Gastroesophageal sphincter (tissue), 3 donors: Measurements from ENCODE around the gene HOMER2.
"Not testable (repeated sequence)": the region's sequence is repeated elsewhere in the genome, so short reads cannot be mapped to it uniquely, and the experiment has no call there.

ENCODE experiments used
- POLR2A ChIP-seq, 2 donors: fragments of 450-650 bp; IDR thresholded peaks; one replicate each; pipeline ENCODE4 v1.6.1; 2017; ENCODE audit warnings: antibody characterized with exemption in 2 of 2, mild to moderate bottlenecking in 2 of 2, moderate library complexity in 1 of 2
- POLR2AphosphoS5 ChIP-seq: sonication (generic); formaldehyde crosslinking; IDR thresholded peaks from one replicate; pipeline ENCODE4 v1.6.1; 2017; ENCODE audit warnings: antibody characterized with exemption
- TF ChIP-seq, protein P1 (sequence below), 4 experiments: fragments of 200-600 bp in 2 of 4; fragments of 450-650 bp in 2 of 4; sonication (generic) in 1 of 4; IDR thresholded peaks; one replicate each; pipeline ENCODE4 v1.5.1; 2017 to 2019; ENCODE audit warnings: antibody characterized with exemption in 4 of 4, mild to moderate bottlenecking in 2 of 4, moderate library complexity in 2 of 4

DNA sequence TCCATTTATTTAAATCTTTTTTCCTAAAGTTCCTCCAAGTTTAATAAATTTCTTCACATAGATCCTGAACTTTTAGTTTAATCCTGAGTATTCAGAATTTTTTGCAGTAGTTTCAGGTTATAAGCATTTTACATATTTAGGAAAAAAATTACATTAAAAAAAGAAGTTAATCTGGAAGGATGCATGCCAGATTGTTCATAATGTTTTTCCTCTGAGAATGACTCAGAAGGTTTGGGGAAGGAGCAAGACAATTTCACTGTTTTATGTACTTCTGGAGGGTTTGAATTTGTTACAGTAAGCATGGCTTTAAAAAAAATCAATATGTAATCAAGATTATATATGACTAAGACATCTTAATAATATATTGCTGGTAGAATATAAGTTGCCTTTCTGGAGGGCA, 130.7 kb downstream of the HOMER2 start:
- TF ChIP-seq, protein P1, sequence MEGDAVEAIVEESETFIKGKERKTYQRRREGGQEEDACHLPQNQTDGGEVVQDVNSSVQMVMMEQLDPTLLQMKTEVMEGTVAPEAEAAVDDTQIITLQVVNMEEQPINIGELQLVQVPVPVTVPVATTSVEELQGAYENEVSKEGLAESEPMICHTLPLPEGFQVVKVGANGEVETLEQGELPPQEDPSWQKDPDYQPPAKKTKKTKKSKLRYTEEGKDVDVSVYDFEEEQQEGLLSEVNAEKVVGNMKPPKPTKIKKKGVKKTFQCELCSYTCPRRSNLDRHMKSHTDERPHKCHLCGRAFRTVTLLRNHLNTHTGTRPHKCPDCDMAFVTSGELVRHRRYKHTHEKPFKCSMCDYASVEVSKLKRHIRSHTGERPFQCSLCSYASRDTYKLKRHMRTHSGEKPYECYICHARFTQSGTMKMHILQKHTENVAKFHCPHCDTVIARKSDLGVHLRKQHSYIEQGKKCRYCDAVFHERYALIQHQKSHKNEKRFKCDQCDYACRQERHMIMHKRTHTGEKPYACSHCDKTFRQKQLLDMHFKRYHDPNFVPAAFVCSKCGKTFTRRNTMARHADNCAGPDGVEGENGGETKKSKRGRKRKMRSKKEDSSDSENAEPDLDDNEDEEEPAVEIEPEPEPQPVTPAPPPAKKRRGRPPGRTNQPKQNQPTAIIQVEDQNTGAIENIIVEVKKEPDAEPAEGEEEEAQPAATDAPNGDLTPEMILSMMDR (IDR thresholded peaks at IDR 0.05), result not testable (repeated sequence)
- not testable (repeated sequence) for TF ChIP-seq POLR2AphosphoS5; POLR2A (IDR thresholded peaks at IDR 0.05)
